Lower leg skin (tissue), 4 donors: ENCODE results near the gene BRD9. TPM values are rescaled to one million over a fixed set of nuclear protein-coding genes. Genes with fewer than 3 reads are reported as not detected.
"Not testable (repeated sequence)": the region's sequence is repeated elsewhere in the genome, so short reads cannot be mapped to it uniquely, and the experiment has no call there.

Experiments
- DNase-seq, 2 donors: peaks; one replicate each; pipeline ENCODE4 v3.0.0-alpha.2; 2019; ENCODE audit warnings: low spot score in 2 of 2
- H3K4me3 ChIP-seq: fragments of 200-600 bp; sonication (generic); 2 replicates; pipeline ENCODE4 v1.5.1; 2017; ENCODE audit warnings: mild to moderate bottlenecking, low read depth; ENCODE audit not compliant: poor library complexity, severe bottlenecking
- CTCF ChIP-seq, 3 donors: fragments of 450-650 bp; IDR thresholded peaks; one replicate each; pipeline ENCODE4 v1.5.1; 2016; ENCODE audit warnings: antibody characterized with exemption in 3 of 3, mild to moderate bottlenecking in 3 of 3, moderate library complexity in 2 of 3
- POLR2A ChIP-seq, 2 donors: fragments of 450-650 bp; IDR thresholded peaks; one replicate each; pipeline ENCODE4 v1.6.1; 2016 to 2017; ENCODE audit warnings: antibody characterized with exemption in 2 of 2, mild to moderate bottlenecking in 1 of 2, moderate library complexity in 1 of 2
- WGBS, 2 donors: methylation state at CpG; one replicate each; pipeline ENCODE4 v1.1.5; 2018; 5-methylcytosine and 5-hydroxymethylcytosine counted together
- intact Hi-C: fragments of 100-400 bp; cut with DNase I; formaldehyde crosslinking; loops from one replicate; pipeline ENCODE4 v1.15.0; 2023; ENCODE audit warnings: low total_unique reads
- total RNA-seq, 4 donors: library from RNA; depleted of rRNA; stranded (reverse); fragments of >200 nt; gene quantifications; one replicate each; pipeline ENCODE4 v1.1.0, GENCODE V29; 2016

Gene BRD9
- total RNA-seq, 4 donors from 2014 or later = 27.5 to 49.6 (median 28.6) TPM

GRCh38 chr5:851076-851475, 41.5 kb downstream of the BRD9 start:
- no peak overlapping the region for H3K4me3 ChIP-seq
- WGBS, 2 donors = 53 to 67% methylated on average over 19 of the region's 19 CpGs
- intact Hi-C loops = no loop called here
- peak in 1 of 2 donors; percentile 78 for DNase-seq
- TF ChIP-seq POLR2A (IDR thresholded peaks at IDR 0.05) (no peak), CTCF (IDR thresholded peaks at IDR 0.05) (no peak)

DNA sequence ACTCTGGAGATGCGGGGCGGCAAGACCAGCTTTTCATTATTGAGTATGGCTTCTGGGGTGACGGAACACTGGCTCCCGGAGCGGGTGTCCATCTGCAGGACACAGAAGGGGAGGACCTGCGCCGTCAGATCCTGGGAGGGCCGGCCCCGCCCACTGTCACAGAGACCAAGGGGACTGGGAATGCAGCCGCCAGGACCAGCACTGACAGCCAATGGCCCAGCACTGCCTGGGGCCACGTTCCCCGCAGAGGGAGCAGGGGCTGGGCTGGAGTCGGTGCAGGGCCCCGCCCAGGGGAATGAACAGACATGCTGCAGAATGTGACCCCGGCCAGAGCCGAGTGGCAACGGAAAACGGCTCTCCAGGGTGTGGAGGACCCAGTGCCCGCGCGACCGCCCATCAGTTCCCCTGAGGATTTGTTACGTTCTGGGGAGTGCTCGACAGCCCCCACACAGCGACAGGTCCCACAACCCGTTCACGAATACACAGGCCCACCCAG, 42.0 kb downstream of the BRD9 start, which contains the start of gene ZDHHC11:
TSS of gene ZDHHC11 (minus strand) at position 476 of the 496 bp plus-strand sequence. CDS start at position 92, 384 bp downstream.
- DNase-seq = peak in 1 of 2 donors; percentile 85
- TF ChIP-seq CTCF (IDR thresholded peaks at IDR 0.05) (no peak), POLR2A (IDR thresholded peaks at IDR 0.05) (no peak)
- WGBS, 2 donors = 38 to 48% methylated on average over 21 of the region's 27 CpGs
- H3K4me3 ChIP-seq = no peak within 1 kb of the TSS
- intact Hi-C loops = no loop called here

- intact Hi-C loops = loop anchor here (10.0 kb wide), 1 partner anchor 85 kb away; no protein-coding TSS in a partner anchor
- 33 to 41% methylated on average over 8 to 20 of the region's 20 CpGs for WGBS, 2 donors
- TF ChIP-seq POLR2A (IDR thresholded peaks at IDR 0.05) (no peak), CTCF (IDR thresholded peaks at IDR 0.05) (no peak)
- no peak overlapping the region for H3K4me3 ChIP-seq
- DNase-seq = peak in 1 of 2 donors; percentile 78
Observed at GRCh38 chr5:849651-850301, 42.8 kb downstream of the BRD9 start.

- TF ChIP-seq CTCF (IDR thresholded peaks at IDR 0.05) = no peak
- TF ChIP-seq POLR2A (IDR thresholded peaks at IDR 0.05) = no peak
- DNase-seq = peak in 1 of 2 donors; percentile 79
- intact Hi-C loops = loop anchor here (10.0 kb wide), 1 partner anchor 84 kb away; no protein-coding TSS in a partner anchor
- H3K4me3 ChIP-seq = no peak overlapping the region
- 88 to 94% methylated on average over 3 to 11 of the region's 14 CpGs for WGBS, 2 donors
Observed at GRCh38 chr5:848671-849111, 43.9 kb downstream of the BRD9 start.

- intact Hi-C loops = loop anchor here (10.0 kb wide), 1 partner anchor 83 kb away; no protein-coding TSS in a partner anchor
- peak in 1 of 2 donors; percentile 78 for DNase-seq
- WGBS, 2 donors = 90 to 95% methylated on average over 2 to 6 of the region's 7 CpGs
- not testable (repeated sequence) for H3K4me3 ChIP-seq
Observed at GRCh38 chr5:847736-848135, 44.9 kb downstream of the BRD9 start.

DNA sequence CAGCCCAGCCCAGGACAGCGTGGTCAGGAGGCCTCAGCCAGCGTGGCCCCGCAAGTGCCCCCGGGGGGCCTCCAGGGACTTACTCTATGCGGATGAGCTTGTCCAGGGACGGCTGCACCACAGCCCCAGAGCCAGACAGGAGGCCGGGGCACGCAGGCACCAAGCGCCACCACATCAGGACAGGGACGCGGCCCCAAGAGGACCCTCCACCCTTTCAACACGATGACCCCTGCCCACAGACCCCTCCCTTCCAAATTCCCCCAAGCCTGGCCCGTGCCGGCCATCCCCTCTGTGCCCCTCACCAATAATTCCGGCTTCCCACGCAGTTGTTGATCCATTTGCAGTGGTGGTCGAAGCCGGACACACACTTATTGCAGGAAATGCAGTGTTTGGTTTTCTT, 45.4 kb downstream of the BRD9 start:
- intact Hi-C loops = loop anchor here (10.0 kb wide), 1 partner anchor 82 kb away; no protein-coding TSS in a partner anchor
- not testable (repeated sequence) for H3K4me3 ChIP-seq
- peak in 1 of 2 donors; percentile 83 for DNase-seq
- WGBS, 2 donors = 93 to 95% methylated on average over 10 to 14 of the region's 18 CpGs

GRCh38 chr5:846602-847091, 46.0 kb downstream of the BRD9 start:
- WGBS, 2 donors = 85 to 90% methylated on average over 18 of the region's 18 CpGs
- intact Hi-C loops = loop anchor here (10.0 kb wide), 1 partner anchor 82 kb away; no protein-coding TSS in a partner anchor
- DNase-seq = peak in 1 of 2 donors; percentile 86
- not testable (repeated sequence) for H3K4me3 ChIP-seq

GRCh38 chr5:845676-846601, 46.7 kb downstream of the BRD9 start:
- 90 to 91% methylated on average over 13 to 20 of the region's 35 CpGs for WGBS, 2 donors
- peak in 1 of 2 donors; percentile 79 for DNase-seq
- H3K4me3 ChIP-seq = not testable (repeated sequence)
- intact Hi-C loops = loop anchor here (10.0 kb wide), 1 partner anchor 81 kb away; no protein-coding TSS in a partner anchor

DNA sequence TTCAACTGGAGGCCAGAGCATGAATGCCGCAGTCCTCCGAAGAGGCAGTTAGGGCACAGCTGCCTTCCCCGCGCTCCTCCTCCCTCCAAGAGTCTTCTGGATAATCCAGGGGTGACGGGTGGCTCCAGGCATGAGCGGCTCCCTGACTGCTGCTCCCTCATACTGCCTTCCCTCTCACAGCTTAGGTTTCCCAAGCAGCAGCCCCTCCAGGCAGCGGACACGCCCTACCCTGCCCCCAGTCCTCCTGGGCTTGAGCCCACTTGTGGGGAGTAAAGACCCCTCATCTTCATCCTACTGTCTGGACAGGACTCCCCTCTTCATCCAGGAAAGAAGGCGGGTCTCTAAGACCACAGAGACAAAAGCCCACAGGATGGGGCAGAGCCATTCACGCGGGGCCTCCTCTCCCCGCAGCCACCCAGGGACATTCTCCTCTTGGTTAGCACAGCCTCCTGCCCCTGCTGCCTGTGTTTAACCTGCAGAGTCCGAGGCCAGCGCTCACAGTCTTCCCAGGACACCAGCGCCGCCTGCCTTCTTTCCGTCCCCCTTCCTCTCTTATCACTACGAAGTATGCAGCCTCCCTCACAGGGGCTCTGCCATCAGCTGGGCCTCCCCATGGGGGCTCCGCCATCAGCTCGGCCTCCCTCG, 47.4 kb downstream of the BRD9 start:
- intact Hi-C loops = loop anchor here (10.0 kb wide), 1 partner anchor 80 kb away; no protein-coding TSS in a partner anchor
- H3K4me3 ChIP-seq = not testable (repeated sequence)
- peak in 1 of 2 donors; percentile 86 for DNase-seq
- 88 to 92% methylated on average over 12 to 13 of the region's 21 CpGs for WGBS, 2 donors
